NCI-H2107 treated with DMSO at 0.1 percent for 48 hours (cell line): Measurements from ENCODE around the gene A2ML1.
"Not testable (repeated sequence)": the region's sequence is repeated elsewhere in the genome, so short reads cannot be mapped to it uniquely, and the experiment has no call there.

Experiments used
- DNase-seq: peaks from one replicate; lab custom pipeline; 2025; ENCODE audit not compliant: unreplicated experiment; lab: John Stamatoyannopoulos, UW

The A2ML1 gene

GRCh38 chr12:8822298-8822697 is at the start of gene A2ML1:
Gene A2ML1 (plus strand): TSS chr12:8822621. CDS start chr12:8822652, 31 bp downstream.
- no peak for DNase-seq

DNA sequence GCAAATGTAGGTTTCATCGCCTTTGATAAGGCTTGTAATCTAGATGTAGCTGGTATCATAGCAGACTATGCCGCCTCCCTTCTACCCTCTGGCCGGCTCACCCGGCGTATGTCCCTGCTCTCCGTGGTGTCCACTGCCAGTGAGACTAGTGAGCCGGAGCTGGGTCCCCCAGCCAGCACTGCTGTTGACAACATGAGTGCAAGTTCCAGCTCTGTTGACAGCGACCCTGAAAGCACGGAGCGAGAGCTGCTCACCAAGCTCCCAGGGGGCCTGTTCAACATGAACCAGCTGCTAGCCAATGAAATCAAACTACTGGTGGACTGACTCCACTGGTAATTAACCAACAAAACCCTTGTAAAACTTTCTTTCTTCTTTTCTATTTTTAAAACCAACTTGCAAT is 49.0 kb upstream of the A2ML1 start:
- no peak for DNase-seq

- no peak for DNase-seq
Observed at GRCh38 chr12:8779281-8779680, 43.1 kb upstream of the A2ML1 start.

DNA sequence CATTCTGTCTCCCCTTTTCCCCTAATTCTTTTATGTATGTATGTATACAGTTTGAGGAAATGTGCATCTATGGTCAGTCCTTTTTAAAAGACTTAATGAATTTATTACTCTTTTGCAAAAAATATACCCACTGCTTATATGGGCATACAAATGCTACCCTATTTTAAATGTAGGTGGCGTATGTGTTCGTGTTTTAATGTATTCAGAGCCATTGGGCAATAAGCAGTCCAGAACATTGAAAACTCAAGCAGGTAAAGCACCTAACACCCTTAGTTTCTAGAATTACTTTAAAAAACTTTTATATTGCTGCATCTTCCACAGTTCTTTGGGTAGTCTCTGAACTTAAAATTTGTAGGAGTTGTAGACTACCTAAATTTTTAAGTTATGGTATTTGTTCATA is 42.6 kb upstream of the A2ML1 start:
- DNase-seq: no peak

- no peak for DNase-seq
Observed at GRCh38 chr12:8780389-8780788, 42.0 kb upstream of the A2ML1 start.

GRCh38 chr12:8781381-8782127 is 40.9 kb upstream of the A2ML1 start:
- DNase-seq: no peak

GRCh38 chr12:8784290-8784888 is 38.0 kb upstream of the A2ML1 start:
- no peak for DNase-seq

DNA sequence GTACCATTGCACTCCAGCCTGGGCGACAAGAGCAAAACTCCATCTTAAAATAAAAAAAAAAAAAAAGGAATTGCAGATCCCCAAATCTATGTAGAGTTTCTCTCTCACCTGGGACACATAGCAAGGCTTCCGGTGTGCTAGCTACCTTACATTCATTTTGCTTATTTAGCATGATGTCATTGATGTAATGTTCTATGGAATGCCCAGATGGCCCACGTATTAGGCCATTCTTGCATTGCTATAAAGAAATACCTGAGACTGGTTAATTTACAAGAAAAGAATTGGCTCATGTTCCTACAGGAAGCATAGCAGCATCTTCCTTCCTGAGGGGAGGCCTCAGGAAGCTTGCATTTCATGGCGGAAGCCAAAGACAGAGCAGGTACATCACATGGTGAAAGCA is 36.9 kb upstream of the A2ML1 start:
- no peak for DNase-seq

DNA sequence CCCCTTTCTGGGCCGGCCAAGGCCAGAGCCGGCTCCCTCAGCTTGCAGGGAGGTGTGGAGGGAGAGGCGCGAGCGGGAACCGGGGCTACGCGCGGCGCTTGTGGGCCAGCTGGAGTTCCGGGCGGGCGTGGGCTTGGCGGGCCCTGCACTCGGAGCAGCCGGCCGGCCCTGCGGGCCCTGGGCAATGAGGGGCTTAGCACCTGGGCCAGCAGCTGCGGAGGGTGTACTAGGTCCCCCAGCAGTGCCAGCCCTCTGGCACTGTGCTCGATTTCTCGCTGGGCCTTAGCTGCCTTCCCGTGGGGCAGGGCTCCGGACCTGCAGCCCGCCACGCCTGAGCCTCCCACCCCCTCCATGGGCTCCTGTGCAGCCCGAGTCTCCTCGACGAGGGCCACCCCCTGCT is 35.2 kb upstream of the A2ML1 start:
- not testable (repeated sequence) for DNase-seq

DNA sequence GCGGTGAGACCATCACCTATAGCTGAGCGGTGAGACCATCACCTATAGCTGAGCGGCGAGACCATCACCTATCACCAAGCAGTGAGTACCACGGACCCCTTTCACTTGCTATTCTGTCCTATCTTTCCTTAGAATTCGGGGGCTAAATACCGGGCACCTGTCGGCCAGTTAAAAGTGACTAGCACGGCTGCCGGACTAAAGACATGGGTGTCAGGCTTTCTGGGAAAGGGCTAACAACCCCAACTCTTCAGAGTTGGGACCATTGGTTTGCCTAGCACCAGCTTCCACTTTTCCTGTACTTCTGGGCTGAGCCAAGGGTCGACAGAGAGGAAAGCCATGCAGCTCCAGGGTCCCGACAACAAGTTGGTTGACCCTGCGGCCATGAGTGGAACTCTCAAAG is 33.7 kb upstream of the A2ML1 start:
- not testable (repeated sequence) for DNase-seq

GRCh38 chr12:8789341-8790013 is 32.9 kb upstream of the A2ML1 start:
- DNase-seq: not testable (repeated sequence)

DNA sequence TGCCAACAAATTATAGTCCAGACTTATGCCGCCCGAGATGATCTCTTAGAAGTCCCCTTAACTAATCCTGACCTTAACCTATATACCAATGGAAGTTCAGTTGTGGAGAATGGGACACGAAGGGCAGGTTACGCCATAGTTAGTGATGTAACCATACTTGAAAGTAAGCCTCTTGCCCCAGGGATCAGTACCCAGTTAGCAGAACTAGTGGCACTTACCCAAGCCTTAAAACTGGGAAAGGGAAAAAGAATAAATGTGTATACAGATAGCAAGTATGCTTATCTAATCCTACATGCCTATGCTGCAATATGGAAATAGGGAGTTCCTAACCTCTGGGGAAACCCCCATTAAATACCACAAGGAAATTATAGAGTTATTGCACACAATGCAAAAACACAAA is 29.2 kb upstream of the A2ML1 start:
- not testable (repeated sequence) for DNase-seq

DNA sequence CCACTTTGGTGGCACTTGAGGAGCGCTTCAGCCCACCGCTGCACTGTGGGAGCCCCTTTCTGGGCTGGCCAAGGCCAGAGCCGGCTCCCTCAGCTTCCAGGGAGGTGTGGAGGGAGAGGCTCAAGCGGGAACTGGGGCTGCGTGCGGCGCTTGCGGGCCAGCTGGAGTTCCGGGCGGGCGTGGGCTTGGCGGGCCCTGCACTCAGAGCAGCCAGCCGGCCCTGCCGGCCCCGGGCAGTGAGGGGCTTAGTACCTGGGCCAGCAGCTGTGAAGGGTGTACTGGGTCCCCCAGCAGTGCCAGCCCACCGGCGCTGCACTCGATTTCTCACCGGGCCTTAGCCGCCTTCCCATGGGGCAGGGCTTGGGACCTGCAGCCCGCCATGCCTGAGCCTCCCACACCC is 27.8 kb upstream of the A2ML1 start:
- DNase-seq: not testable (repeated sequence)

- DNase-seq: no peak
Observed at GRCh38 chr12:8796831-8797626, 25.4 kb upstream of the A2ML1 start.

GRCh38 chr12:8801213-8801612 is 21.2 kb upstream of the A2ML1 start:
- DNase-seq: not testable (repeated sequence)

DNA sequence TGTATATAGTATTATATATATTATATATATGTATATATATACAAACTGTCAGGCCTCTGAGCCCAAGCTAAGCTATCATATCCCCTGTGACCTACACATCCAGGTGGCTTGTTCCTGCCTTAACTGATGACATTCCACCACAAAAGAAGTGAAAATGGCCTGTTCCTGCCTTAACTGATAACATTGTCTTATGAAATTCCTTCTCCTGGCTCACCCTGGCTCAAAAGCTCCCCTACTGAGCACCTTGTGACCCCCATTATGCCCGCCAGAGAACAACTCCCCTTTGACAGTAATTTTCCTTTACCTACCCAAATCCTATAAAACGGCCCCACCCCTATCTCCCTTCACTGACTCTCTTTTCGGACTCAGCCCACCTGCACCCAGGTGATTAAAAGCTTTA is 17.6 kb upstream of the A2ML1 start:
- not testable (repeated sequence) for DNase-seq

- not testable (repeated sequence) for DNase-seq
Observed at GRCh38 chr12:8805487-8805886, 16.9 kb upstream of the A2ML1 start.

DNA sequence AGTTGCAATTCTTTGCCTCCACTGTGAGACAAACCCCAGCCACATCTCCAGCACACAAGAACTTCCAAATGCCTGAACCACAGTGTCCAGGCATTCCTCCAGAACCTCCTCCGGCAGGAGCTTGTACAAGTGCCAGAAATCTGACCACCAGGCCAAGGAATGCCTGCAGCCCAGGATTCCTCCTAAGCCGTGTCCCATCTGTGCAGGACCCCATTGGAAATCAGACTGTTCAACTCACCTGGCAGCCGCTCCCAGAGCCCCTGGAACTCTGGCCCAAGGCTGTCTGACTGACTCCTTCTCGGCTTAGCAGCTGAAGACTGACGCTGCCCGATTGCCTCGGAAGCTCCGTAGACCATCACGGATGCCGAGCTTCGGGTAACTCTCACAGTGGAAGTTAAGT is 15.3 kb upstream of the A2ML1 start:
- DNase-seq: not testable (repeated sequence)

- DNase-seq: not testable (repeated sequence)
Observed at GRCh38 chr12:8810112-8810511, 12.3 kb upstream of the A2ML1 start.

DNA sequence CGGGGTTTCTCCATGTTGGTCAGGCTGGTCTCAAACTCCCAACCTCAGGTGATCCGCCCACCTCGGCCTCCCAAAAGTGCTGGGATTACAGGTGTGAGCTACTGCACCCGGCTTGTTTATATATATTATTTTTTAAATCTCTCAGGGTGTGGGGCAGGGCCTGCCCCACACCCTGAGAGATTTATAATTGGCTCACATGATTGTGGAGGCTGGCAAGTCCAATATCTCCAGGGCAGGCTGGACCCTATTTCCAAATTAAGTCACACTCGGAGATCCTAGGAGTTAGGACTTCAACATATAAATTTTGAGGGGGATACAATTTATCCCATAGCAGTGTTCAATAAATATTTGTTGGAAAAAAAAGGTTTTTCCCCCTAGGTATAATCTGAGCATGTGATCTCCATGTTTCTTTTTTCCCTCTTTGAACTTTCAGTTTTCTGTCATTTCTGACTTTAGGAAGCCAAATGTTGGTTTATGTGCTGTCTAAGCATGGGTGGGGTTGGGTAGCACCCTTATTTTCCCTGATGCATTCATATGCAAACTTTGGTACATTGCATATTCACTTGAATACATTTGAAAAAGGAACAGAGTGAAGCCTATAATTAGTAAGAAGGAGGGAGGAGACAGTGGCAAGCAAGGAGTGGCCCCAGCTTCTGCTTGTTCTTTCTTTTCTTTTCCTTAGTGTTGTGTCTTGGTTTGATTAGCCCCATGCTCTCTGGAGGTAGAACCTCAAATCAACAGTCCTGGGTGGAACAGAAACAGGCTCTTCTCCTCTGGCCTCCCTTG is 8.7 kb upstream of the A2ML1 start:
- DNase-seq: no peak
